WTC11 (cell line): ENCODE measurements around the gene CACNA1C. TPM values are rescaled to one million over a fixed set of nuclear protein-coding genes. Genes with fewer than 3 reads are reported as not detected.

Experiments used
- ATF2 ChIP-seq: sonication (generic); formaldehyde crosslinking; IDR thresholded peaks from 2 replicates; pipeline ENCODE4 v1.8.1; 2022; ENCODE audit warnings: low read depth, missing genetic modification reagents, borderline replicate concordance
- FOXJ3 ChIP-seq: sonication (generic); formaldehyde crosslinking; IDR thresholded peaks from 2 replicates; pipeline ENCODE4 v1.9.0; 2021; ENCODE audit warnings: missing genetic modification reagents, mild to moderate bottlenecking, borderline replicate concordance
- IRF2 ChIP-seq: sonication (generic); formaldehyde crosslinking; IDR thresholded peaks from 2 replicates; pipeline ENCODE4 v1.8.0; 2022; ENCODE audit warnings: low read depth, missing genetic modification reagents, borderline replicate concordance
- NFATC4 ChIP-seq: fragments of 250-450 bp; sonication (Bioruptor Pico); IDR thresholded peaks from 2 replicates; pipeline ENCODE4 v1.9.0; 2021; ENCODE audit warnings: mild to moderate bottlenecking
- PRDM15 ChIP-seq: sonication (generic); formaldehyde crosslinking; IDR thresholded peaks from 2 replicates; pipeline ENCODE4 v1.8.0; 2022; ENCODE audit warnings: missing genetic modification reagents
- SMAD4 ChIP-seq: sonication (generic); formaldehyde crosslinking; IDR thresholded peaks from 2 replicates; pipeline ENCODE4 v1.8.0; 2022; ENCODE audit warnings: mild to moderate bottlenecking, missing genetic modification reagents
- TCF7 ChIP-seq: sonication (generic); formaldehyde crosslinking; IDR thresholded peaks from 2 replicates; pipeline ENCODE4 v1.8.0; 2022; ENCODE audit warnings: mild to moderate bottlenecking, low read depth, missing genetic modification reagents, moderate library complexity
- ZNF219 ChIP-seq: sonication (generic); formaldehyde crosslinking; IDR thresholded peaks from 2 replicates; pipeline ENCODE4 v1.8.0; 2023; ENCODE audit warnings: missing genetic modification reagents, mild to moderate bottlenecking, borderline replicate concordance
- total RNA-seq: library from RNA; stranded (reverse); gene quantifications from 3 replicates; pipeline ENCODE4 v1.2.3, GENCODE V29; 2021
- TF ChIP-seq, protein P1 (sequence below): sonication (generic); formaldehyde crosslinking; IDR thresholded peaks from 2 replicates; pipeline ENCODE4 v1.8.0; 2023; ENCODE audit warnings: missing genetic modification reagents, mild to moderate bottlenecking, borderline replicate concordance
- TF ChIP-seq, protein P2 (sequence below): sonication (generic); formaldehyde crosslinking; IDR thresholded peaks from 2 replicates; pipeline ENCODE4 v1.8.1; 2023; ENCODE audit warnings: mild to moderate bottlenecking, missing genetic modification reagents, moderate library complexity
- TF ChIP-seq, protein P3 (sequence below): sonication (generic); formaldehyde crosslinking; IDR thresholded peaks from 2 replicates; pipeline ENCODE4 v1.8.0; 2023; ENCODE audit warnings: mild to moderate bottlenecking, missing genetic modification reagents
- TF ChIP-seq, protein P4 (sequence below): sonication (generic); formaldehyde crosslinking; IDR thresholded peaks from 2 replicates; pipeline ENCODE4 v1.8.0; 2023; ENCODE audit warnings: missing genetic modification reagents

CACNA1C gene
- total RNA-seq, 1 experiment from 2014 or later, result 1.7 TPM

- TF ChIP-seq, protein P1, sequence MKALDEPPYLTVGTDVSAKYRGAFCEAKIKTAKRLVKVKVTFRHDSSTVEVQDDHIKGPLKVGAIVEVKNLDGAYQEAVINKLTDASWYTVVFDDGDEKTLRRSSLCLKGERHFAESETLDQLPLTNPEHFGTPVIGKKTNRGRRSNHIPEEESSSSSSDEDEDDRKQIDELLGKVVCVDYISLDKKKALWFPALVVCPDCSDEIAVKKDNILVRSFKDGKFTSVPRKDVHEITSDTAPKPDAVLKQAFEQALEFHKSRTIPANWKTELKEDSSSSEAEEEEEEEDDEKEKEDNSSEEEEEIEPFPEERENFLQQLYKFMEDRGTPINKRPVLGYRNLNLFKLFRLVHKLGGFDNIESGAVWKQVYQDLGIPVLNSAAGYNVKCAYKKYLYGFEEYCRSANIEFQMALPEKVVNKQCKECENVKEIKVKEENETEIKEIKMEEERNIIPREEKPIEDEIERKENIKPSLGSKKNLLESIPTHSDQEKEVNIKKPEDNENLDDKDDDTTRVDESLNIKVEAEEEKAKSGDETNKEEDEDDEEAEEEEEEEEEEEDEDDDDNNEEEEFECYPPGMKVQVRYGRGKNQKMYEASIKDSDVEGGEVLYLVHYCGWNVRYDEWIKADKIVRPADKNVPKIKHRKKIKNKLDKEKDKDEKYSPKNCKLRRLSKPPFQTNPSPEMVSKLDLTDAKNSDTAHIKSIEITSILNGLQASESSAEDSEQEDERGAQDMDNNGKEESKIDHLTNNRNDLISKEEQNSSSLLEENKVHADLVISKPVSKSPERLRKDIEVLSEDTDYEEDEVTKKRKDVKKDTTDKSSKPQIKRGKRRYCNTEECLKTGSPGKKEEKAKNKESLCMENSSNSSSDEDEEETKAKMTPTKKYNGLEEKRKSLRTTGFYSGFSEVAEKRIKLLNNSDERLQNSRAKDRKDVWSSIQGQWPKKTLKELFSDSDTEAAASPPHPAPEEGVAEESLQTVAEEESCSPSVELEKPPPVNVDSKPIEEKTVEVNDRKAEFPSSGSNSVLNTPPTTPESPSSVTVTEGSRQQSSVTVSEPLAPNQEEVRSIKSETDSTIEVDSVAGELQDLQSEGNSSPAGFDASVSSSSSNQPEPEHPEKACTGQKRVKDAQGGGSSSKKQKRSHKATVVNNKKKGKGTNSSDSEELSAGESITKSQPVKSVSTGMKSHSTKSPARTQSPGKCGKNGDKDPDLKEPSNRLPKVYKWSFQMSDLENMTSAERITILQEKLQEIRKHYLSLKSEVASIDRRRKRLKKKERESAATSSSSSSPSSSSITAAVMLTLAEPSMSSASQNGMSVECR (CRISPR knock-in tag), result no peak
- TF ChIP-seq ATF2, result no peak
- TF ChIP-seq ZNF219 (CRISPR knock-in tag), result no peak
- TF ChIP-seq, protein P2, sequence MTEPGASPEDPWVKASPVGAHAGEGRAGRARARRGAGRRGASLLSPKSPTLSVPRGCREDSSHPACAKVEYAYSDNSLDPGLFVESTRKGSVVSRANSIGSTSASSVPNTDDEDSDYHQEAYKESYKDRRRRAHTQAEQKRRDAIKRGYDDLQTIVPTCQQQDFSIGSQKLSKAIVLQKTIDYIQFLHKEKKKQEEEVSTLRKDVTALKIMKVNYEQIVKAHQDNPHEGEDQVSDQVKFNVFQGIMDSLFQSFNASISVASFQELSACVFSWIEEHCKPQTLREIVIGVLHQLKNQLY (CRISPR knock-in tag), result no peak
- TF ChIP-seq, protein P3, sequence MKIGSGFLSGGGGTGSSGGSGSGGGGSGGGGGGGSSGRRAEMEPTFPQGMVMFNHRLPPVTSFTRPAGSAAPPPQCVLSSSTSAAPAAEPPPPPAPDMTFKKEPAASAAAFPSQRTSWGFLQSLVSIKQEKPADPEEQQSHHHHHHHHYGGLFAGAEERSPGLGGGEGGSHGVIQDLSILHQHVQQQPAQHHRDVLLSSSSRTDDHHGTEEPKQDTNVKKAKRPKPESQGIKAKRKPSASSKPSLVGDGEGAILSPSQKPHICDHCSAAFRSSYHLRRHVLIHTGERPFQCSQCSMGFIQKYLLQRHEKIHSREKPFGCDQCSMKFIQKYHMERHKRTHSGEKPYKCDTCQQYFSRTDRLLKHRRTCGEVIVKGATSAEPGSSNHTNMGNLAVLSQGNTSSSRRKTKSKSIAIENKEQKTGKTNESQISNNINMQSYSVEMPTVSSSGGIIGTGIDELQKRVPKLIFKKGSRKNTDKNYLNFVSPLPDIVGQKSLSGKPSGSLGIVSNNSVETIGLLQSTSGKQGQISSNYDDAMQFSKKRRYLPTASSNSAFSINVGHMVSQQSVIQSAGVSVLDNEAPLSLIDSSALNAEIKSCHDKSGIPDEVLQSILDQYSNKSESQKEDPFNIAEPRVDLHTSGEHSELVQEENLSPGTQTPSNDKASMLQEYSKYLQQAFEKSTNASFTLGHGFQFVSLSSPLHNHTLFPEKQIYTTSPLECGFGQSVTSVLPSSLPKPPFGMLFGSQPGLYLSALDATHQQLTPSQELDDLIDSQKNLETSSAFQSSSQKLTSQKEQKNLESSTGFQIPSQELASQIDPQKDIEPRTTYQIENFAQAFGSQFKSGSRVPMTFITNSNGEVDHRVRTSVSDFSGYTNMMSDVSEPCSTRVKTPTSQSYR (CRISPR knock-in tag), result no peak
- TF ChIP-seq IRF2, result no peak
- no peak for TF ChIP-seq NFATC4 (CRISPR knock-in tag)
- no peak for TF ChIP-seq TCF7 (CRISPR knock-in tag)
- TF ChIP-seq, protein P4, sequence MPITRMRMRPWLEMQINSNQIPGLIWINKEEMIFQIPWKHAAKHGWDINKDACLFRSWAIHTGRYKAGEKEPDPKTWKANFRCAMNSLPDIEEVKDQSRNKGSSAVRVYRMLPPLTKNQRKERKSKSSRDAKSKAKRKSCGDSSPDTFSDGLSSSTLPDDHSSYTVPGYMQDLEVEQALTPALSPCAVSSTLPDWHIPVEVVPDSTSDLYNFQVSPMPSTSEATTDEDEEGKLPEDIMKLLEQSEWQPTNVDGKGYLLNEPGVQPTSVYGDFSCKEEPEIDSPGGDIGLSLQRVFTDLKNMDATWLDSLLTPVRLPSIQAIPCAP (CRISPR knock-in tag), result no peak
- TF ChIP-seq FOXJ3 (CRISPR knock-in tag), result no peak
- no peak for TF ChIP-seq PRDM15
- no peak for TF ChIP-seq SMAD4 (CRISPR knock-in tag)
Measured at GRCh38 chr12:2389079-2389790, 336.4 kb downstream of the CACNA1C start (continued).
